ENCODE data around the gene SPAG16.
"Not testable (repeated sequence)": the region's sequence is repeated elsewhere in the genome, so short reads cannot be mapped to it uniquely, and the experiment has no call there.

Gene SPAG16

GRCh38 chr2:213271947-213272346 lies 12.3 kb upstream of the SPAG16 start:
- no peak for DNase-seq (ENCODE audit: low read depth, low spot score)

GRCh38 chr2:213274143-213274542 lies 10.1 kb upstream of the SPAG16 start:
- DNase-seq (ENCODE audit: low read depth, low spot score), result no peak

- no peak for DNase-seq (ENCODE audit: low read depth, low spot score)
These were observed 9.0 kb upstream of the SPAG16 start for GRCh38 chr2:213275265-213275664.

- not testable (repeated sequence) for DNase-seq (ENCODE audit: low read depth, low spot score)
These were observed 7.1 kb upstream of the SPAG16 start for GRCh38 chr2:213277134-213277533.

- no peak for DNase-seq (ENCODE audit: low read depth, low spot score)
These were observed 5.1 kb upstream of the SPAG16 start for GRCh38 chr2:213279116-213279620.

GRCh38 chr2:213279971-213280370 lies 4.3 kb upstream of the SPAG16 start:
- no peak for DNase-seq (ENCODE audit: low read depth, low spot score)

- DNase-seq (ENCODE audit: low read depth, low spot score), result peak; percentile 26
These were observed 3.1 kb upstream of the SPAG16 start for GRCh38 chr2:213281156-213281555.

GRCh38 chr2:213285404-213285803 lies 1.1 kb downstream of the SPAG16 start:
- no peak for DNase-seq (ENCODE audit: low read depth, low spot score)

- DNase-seq (ENCODE audit: low read depth, low spot score), result no peak
These were observed 1.9 kb downstream of the SPAG16 start for GRCh38 chr2:213286161-213286560.

- peak; percentile 75 for DNase-seq (ENCODE audit: low read depth, low spot score)
These were observed 4.8 kb downstream of the SPAG16 start for GRCh38 chr2:213288913-213289700.

- DNase-seq (ENCODE audit: low read depth, low spot score), result no peak
These were observed 6.2 kb downstream of the SPAG16 start for GRCh38 chr2:213290501-213290900.

- DNase-seq (ENCODE audit: low read depth, low spot score), result no peak
These were observed 12.0 kb downstream of the SPAG16 start for GRCh38 chr2:213296270-213296669.

GRCh38 chr2:213306316-213306942 lies 22.2 kb downstream of the SPAG16 start:
- peak; percentile 62 for DNase-seq (ENCODE audit: low read depth, low spot score)

GRCh38 chr2:213315168-213315876 lies 31.1 kb downstream of the SPAG16 start:
- no peak for DNase-seq (ENCODE audit: low read depth, low spot score)

- DNase-seq (ENCODE audit: low read depth, low spot score), result peak; percentile 26
These were observed 31.9 kb downstream of the SPAG16 start for GRCh38 chr2:213316001-213316735.

GRCh38 chr2:213317929-213318328 lies 33.7 kb downstream of the SPAG16 start:
- peak; percentile 41 for DNase-seq (ENCODE audit: low read depth, low spot score)

- no peak for DNase-seq (ENCODE audit: low read depth, low spot score)
These were observed 36.3 kb downstream of the SPAG16 start for GRCh38 chr2:213320604-213321003.

GRCh38 chr2:213336253-213336770 lies 52.0 kb downstream of the SPAG16 start:
- no peak for DNase-seq (ENCODE audit: low read depth, low spot score)

- DNase-seq (ENCODE audit: low read depth, low spot score), result no peak
These were observed 69.2 kb downstream of the SPAG16 start for GRCh38 chr2:213353419-213353818.

GRCh38 chr2:213376644-213377043 lies 92.4 kb downstream of the SPAG16 start:
- DNase-seq (ENCODE audit: low read depth, low spot score), result no peak

GRCh38 chr2:213407027-213407426 lies 122.8 kb downstream of the SPAG16 start:
- DNase-seq (ENCODE audit: low read depth, low spot score), result not testable (repeated sequence)
